ENCODE results near the gene L3MBTL2. TPM values are rescaled to one million over a fixed set of nuclear protein-coding genes. Genes with fewer than 3 reads are reported as not detected.

L3MBTL2 gene
- total RNA-seq, 1 donor from 2014 or later, result 14.5 TPM

DNA sequence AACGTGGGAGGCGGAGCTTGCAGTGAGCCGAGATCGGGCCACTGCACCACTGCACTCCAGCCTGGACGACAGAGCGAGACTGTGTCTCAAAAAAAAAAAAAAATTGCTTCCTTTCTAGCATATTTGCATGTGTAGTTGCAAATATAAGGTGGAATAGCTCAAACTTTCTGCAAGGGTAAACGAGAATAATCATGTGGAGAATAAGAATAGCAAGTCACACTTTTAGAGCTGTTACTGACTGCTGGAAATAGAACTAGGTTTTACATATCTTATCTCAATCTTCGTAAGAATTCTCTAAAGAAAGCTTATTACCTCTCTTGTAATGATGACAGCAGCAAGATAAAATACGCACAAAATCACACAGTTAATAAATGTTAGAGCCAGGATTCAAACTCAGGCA lies 1.6 kb downstream of the L3MBTL2 start:
- no peak for DNase-seq (ENCODE audit: low read depth)

DNA sequence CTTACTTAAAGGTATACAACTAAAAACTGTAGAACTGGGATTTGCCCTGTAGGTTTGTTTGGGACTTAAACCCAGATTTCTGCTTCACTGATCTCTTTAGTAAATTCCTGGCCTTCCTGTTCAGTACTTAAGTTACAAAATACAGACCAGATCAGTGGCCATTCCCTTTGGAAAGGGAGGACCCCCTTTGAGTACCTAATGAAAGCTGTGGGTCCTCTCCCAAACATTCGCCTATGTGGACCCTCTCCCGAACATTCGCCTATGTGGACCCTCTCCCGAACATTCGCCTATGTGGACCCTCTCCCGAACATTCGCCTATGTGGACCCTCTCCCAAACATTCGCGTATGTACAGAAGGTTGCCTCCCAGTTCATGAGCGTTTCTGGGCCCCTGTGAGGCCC lies 10.3 kb downstream of the L3MBTL2 start:
- DNase-seq (ENCODE audit: low read depth), result no peak

DNA sequence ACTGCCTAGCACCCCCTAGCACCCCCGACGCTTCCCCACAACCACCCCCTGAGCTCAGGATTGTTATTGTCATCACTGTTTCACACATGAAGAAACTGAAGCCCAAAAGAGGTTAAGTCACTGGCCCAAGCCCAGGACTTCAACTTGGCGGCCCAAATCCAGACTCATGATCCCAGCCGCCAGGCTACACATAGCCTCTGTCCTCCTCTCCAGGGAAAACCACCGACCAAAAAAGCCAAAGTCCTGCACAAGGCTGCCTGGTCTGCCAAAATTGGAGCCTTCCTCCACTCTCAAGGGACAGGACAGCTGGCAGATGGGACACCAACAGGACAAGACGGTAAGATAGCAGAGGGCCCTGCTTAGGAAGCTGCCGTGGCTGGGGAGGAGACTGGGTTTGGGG lies 10.8 kb downstream of the L3MBTL2 start:
- DNase-seq (ENCODE audit: low read depth), result peak; percentile 52

DNA sequence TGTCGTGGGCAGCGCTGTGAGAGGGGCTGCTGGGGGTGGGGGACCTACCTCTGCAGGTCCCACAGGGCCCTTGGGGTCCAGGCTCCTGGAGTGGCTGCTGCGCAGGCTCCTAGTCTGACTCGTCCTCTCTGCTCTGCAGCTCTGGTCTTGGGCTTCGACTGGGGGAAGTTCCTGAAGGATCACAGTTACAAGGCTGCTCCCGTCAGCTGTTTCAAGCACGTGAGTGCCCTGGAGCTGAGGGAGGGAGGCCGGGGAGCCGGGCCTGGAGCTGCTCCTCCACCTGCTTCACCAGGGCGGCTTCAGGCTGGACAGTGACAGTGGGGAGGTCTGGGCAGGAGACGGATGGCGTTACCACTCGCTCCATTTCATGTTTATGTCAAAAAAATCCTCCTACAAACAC lies 11.9 kb downstream of the L3MBTL2 start:
- DNase-seq (ENCODE audit: low read depth), result peak; percentile 80

GRCh38 chr22:41217553-41218157 lies 12.5 kb downstream of the L3MBTL2 start:
- peak; percentile 81 for DNase-seq (ENCODE audit: low read depth)

DNA sequence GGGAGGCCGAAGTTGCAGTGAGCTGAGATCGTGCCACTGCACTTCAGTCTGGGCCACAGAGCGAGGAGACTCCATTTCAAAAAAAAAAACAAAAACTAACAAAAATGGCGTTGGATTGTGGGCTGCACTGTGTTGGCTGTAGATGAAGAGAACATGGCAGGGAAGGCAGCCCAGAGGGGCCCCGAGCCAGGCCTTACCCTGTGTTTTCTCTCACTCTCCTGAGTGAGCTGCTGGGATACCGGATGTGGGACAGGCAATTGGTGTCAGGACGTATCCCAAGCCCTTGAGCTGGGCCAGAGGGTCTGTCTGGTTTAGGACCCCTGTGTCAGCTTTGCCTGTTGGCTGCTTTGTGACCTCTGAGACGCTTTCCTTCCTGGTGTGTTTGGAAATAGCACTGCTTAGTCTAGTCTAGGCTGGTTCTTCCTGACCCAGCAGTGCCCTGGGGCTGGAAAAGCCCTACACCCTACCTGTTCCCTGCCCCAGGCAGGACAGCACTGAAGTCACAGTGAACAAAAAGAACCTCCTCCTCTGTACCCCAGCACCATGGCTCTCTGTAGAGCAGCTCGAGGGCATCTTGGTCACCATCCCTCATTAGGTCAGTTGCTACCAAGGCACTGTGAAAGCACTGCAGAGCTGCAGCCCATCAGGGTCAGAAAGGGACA lies 17.9 kb downstream of the L3MBTL2 start:
- no peak for DNase-seq (ENCODE audit: low read depth)

- DNase-seq (ENCODE audit: low read depth), result no peak
Measured at GRCh38 chr22:41223535-41223934, 18.4 kb downstream of the L3MBTL2 start.

GRCh38 chr22:41226723-41227655 lies 21.9 kb downstream of the L3MBTL2 start:
- no peak for DNase-seq (ENCODE audit: low read depth)

GRCh38 chr22:41229215-41229614 lies 24.1 kb downstream of the L3MBTL2 start:
- DNase-seq (ENCODE audit: low read depth), result no peak

DNA sequence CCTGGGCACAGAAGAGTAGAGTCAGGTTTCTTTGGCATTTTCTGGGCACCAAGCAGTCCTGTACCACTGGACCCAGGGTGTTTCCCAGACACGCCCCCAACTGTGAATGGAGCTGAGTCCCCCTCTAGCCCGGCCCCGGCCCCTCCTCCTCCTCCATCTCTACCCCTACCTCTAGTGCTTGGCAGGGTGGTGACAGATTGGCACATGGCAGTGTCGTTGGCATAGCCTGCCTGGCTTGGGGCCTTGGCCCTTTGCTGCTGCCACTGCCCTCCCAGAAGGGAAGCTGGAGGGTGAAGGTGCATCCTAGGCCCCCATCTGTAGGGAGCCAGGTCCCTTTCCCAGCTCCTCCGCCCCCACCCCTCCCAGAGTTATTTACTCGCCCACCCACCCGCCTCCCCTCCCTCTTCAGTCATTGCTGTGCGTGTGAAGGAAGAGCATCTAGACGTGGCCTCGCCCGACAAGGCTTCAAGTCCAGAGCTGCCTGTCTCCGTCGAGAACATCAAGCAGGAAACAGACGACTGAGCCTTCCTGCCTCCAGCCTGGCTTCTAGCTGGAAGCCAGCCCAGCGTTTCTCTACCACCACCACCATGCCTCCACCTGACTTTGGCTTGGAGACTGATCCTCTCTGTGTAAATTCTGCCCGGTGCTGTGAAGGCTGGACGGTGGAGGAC lies 24.8 kb downstream of the L3MBTL2 start:
- DNase-seq (ENCODE audit: low read depth), result no peak

DNA sequence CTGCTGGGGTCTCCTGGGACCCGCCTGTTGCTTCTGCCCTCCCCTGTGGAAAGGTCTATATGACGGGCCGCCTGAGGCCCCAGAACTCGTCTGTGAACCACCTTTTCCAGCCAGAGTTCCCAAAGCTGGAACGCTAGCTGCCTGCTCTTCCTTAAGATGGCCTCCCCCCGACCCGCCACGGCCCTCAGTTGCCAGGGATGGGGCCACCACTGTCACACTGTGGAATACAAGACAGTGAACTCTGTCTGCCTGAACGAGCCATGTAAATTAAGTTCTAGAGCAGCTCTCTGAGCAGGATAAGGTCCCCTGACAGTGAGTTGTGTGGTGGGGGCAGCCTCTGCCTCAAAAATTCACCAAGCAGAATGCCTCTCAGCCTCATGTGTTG lies 25.3 kb downstream of the L3MBTL2 start:
- no peak for DNase-seq (ENCODE audit: low read depth)

DNA sequence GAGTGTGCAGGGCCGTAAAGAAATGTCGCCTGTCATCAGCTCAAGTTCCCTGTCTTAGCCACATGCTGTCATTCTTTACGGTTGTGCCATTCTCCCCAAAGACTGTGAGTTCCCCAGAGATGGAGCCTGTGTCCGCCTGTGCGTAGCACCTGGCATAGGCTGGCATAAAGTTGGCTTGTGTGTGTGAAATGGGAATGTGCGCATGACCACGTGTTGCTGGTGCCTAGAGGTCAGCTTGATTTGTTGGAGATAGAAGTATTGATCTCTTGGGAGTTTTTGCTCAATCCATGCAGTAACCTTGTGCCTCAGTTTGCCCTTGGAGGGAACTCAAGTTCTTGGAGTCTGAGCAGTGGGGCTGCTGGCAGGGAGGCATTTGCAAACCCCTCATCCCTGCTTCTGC lies 26.3 kb downstream of the L3MBTL2 start:
- DNase-seq (ENCODE audit: low read depth), result no peak

- DNase-seq (ENCODE audit: low read depth), result no peak
Measured at GRCh38 chr22:41234815-41235695, 29.9 kb downstream of the L3MBTL2 start.

GRCh38 chr22:41237036-41237706 lies 32.1 kb downstream of the L3MBTL2 start:
- no peak for DNase-seq (ENCODE audit: low read depth)

GRCh38 chr22:41237707-41238569 lies 32.8 kb downstream of the L3MBTL2 start:
- peak; percentile 76 for DNase-seq (ENCODE audit: low read depth)

DNA sequence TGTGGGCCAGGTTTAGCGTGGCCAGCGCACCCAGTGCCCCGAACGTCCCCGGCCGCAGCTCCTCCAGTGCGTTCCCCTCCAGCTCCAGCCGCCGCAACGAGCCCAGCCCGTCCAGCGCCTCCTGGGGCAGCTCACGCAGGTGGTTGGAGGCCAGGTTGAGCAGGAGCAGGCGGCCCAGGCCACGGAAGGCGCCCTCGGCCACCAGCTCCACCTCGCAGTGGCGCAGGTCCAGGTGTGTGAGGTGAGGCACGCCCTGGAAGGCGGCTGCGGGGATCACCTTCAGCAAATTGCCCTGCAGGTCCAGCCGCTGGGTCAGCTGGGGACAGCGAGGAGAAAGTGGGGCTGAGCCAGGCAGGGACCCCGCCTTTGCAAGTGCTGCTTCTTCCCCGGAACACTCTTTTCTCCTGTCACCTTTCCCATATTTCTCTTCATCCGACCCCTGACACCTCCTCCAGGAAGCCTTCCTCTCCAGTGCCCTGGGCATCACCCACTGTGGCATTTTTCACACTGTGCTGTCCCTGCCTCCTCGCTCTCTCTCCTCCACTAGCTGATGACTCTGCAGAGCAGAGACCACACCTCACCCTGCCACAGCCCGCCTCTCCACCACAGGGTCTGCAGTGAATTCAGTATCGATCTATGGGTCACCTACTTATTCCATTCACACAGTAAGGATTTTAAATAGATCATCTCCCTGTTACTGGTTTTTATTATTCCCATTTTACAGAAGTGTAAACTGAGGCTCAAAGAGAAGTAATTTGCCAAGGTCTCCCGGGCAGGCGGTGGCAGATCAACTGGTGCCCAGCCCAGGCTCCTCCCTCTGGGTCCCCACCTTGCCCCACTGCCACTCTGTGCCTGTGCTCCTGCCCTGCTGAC lies 33.7 kb downstream of the L3MBTL2 start:
- DNase-seq (ENCODE audit: low read depth), result no peak

- no peak for DNase-seq (ENCODE audit: low read depth)
Measured at GRCh38 chr22:41239443-41240128, 34.5 kb downstream of the L3MBTL2 start.

Data from myocyte (in vitro differentiated cells).